OCI-M1 (cell line): ENCODE data around the gene ZNF664.
A peak's percentile ranks its signal among the peaks of the same experiment; 100 is the strongest.

ENCODE experiments used
- DNase-seq: peaks from one replicate; lab custom pipeline; 2025; lab: John Stamatoyannopoulos, UW

Gene ZNF664

DNA sequence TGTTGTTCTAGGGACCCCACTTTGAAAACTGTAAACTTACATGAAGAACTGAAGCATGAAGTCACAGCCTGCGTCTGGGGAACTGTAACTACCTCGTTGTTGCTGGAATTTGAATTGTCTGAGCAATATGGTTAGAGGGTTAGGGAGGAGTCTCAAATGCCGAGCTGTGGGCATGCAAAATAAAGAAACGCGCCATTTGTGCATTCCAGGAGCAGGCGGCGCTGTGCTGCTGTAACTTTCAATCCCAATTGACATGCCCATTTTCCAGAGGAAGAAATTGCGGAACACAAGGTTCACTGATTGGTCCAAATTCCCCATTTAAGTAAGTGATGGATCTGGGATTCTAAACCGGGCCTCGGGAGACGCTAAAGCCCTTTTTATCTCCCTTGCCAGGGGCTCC lies 61.3 kb downstream of the ZNF664 start:
- no peak for DNase-seq

DNA sequence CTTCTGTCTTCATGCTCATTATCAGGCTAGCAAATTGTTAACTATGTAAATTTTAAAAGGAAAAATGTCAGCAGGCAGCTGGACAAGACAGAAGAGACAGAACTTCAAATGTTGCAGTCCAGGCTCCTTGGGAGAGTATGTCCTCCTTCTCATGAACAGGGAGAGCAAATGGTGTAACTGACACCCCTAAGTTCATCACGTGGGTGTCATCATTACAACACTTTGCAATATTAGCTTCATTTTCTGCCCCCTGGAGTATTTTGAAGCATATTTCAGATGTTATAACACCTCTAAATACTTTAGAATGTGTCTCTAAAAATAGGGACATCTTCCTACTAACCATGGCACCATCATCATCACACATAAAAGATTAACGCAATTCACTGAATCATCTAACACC lies 62.1 kb downstream of the ZNF664 start:
- no peak for DNase-seq

DNA sequence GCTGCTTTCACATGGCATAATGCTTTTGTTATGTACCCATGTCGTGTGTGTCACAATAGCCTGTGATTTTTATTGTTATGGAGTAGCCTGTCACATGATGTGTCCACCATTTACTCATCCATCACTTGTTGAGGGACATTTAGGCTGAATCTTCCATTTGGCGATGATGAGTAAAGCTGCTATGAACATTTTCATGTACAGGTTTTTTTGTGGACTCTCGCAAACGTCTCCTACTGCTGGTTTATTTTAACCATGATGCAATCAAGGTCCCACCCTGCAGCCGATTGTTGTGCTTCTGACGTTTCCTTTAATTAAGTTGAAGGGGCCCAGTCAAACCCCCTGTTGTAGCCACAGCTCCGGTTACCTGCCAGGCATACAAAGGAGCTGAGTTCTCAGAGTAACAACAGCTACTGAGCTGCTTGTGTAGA lies 63.2 kb downstream of the ZNF664 start:
- no peak for DNase-seq

DNA sequence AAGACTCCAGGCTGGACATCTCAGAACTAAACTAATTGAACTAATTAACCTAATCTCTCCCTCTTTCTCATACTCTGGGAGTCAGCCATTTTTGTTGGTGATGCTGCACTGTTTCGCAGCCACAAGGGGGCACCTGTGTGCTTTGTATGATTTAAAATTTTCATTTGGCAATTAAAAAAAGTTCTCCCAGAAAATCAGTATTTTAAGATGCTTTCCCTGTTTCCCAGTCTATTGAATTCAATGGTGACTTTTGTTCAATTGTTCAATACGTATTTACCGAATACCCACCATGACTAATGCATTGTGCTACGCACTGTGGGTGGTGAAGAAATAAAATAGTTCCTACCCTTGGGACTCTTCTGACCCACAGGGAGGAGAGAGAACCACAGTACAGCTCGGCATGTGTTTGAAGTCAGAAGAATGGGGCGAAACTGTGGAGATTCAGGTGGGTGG lies 63.7 kb downstream of the ZNF664 start:
- DNase-seq: peak; percentile 65

DNA sequence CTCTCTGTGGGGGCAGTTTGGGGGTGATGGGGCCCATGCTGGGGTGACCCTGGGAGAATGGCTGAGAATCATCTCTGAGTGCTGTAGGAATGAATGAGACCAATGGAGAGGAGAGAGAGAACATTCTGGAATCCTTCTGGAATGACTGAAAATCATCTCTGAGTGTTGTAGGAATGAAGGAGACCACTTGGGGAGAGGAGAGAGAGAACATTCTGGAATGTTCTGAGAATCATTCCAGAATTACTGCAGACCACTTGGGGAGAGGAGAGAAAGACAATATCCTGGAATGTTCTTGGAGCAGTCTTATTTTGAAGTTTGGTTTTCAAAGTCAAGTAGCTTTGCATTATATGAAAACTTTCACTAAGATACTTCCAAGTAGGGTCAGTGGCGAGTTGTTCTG lies 64.3 kb downstream of the ZNF664 start:
- DNase-seq: no peak

DNA sequence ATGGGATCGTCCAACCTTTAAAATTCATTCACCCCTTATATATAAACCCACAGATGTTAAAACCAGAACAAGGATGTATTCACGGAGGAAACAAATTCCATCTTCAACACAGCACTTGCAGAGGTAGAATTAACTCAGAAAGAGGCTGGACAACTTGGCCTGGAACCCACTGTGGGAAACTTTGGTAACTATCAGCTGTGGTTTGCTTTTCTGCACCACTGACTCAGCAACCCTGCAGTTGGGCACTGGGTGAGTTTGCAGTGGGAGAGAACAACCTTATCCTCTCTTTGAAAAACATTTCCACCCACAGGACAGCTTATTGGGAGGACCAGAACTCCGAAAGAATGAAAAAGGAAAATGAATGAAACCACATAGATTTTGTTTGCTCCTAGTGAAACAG lies 66.3 kb downstream of the ZNF664 start:
- DNase-seq: peak; percentile 48

DNA sequence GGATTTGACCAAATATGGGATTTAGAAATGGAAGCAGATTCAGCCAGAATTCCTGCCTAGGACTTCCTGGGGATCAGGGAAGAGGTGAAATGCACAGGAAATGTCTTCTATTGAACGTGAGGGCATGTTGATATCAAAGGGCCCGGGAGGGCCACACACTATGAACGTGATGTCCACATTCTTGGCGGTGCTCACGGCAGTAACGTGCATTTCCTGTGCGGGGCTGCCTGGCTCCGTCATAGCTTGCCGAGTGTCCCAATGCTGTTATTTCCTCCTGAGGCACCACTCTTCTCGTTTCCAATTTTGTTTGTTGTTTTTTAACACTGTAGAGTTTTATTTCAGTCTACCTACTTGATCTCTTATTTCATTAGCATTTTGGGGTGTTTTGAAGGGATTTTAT lies 67.3 kb downstream of the ZNF664 start:
- no peak for DNase-seq

DNA sequence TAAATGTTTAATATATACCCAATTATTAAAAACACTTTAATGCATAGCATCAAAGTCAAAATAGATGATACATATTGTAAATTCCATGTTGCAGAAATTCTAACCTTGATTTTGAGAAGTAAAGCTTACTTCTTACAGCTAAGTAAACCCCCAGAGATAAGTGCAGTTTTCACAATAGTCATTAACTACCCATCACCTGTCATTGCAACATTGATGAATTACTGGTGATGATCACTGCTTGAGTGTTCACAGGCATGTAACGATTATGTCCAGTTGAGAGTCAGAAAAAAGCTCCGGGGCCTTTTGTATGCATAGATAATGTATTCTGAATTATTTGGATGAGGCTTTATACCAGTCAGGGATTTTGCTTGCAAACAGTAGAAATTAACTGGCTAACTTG lies 67.7 kb downstream of the ZNF664 start:
- DNase-seq: no peak

DNA sequence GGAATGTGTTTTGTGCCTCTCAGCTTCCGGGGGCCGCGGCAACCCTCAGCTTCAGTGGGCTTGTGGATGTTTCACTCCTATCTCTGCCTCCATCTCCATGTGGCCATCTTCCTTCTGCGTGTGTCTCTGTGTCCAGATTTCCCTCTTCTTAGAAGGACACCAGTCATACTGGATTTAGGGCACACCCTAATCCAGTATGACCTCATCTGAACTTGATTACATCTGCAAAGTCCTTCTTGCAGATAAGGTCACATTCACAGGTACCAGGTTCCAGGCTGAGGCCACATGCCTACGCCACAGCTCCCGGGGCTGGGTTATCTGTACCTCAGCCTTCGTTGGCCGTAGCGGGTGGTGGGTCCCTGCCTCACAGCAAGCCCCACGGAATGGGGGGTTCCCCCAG lies 68.9 kb downstream of the ZNF664 start:
- DNase-seq: no peak

DNA sequence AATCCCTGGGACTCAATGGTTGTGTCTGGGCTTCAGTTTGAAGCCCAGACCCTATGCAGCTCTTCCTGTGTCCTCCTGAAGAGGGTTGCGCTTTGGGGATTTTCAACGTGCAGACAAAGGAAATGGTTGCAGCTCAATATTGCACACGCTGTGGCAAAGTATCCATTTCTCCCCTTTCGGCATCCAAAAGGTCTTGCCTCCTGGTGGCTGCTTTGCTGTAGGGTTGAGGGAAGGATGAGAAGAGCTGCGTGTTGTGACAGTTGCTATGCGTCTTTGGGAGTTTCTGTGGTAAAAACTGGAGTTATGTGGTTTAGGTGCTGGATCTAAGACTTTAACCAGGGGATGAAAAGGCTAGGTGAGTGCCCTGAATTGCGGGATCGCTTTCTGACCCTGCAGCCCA lies 71.0 kb downstream of the ZNF664 start:
- no peak for DNase-seq

DNA sequence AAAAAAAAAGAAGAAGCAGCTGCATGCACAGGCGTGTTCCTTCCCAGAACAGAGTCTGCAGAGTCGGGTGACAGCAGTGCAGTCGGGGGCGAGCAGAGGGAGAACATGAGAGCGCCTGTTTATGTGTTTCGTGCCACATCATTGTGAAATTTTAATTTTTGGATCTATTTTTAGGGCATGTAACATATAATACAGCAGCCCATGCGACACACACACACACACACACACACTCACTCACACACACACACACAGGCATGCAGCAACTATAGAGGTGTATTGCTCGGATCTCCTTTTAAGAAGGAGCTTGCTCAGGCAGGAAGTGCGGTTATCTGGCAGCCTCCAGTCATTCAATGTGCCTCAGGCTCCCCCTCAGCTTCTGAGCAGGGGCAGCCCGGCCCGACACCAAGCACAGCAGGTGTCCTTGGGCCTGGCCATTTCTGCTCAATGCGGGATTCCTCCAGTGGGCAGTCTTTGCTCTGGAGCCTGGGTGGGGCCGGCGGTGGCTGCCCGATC lies 71.8 kb downstream of the ZNF664 start:
- no peak for DNase-seq

DNA sequence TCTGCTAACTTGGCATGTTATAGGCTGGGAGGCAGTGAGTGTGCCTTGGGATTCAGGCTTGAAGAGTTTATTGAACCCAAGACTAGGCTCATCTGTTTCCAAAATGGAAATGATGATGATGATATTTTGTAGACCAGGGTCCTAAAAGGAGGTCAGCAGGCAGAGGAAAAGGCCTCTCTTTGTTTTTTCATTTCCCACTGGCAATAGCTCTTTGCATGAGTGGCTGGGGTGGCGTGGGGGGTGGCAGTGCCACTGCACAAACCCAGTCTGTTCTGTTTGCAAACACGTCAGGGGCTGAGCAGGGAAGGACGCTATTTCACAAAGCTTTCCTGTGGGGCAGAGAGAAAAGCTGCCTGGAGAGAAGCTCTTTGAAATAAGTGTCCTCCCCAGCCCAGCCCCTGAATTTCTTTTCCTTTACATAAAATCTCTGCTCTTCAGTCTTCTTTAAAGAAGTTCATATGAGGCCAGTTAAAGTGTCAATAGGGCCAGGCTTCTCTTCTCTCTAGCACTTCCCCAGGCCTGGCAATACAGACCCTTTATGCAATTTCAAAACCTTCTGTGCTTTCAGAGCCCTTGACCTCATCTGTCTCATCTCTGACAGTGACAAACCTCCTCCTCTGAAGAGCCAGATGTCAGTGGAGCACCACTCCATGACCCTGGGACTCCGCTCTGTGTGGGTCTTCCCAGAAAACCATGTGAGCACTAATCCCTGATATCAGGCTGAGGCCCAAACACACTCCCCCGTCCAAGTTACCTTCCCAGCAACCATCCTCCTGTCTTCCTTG lies 72.8 kb downstream of the ZNF664 start:
- DNase-seq: no peak

DNA sequence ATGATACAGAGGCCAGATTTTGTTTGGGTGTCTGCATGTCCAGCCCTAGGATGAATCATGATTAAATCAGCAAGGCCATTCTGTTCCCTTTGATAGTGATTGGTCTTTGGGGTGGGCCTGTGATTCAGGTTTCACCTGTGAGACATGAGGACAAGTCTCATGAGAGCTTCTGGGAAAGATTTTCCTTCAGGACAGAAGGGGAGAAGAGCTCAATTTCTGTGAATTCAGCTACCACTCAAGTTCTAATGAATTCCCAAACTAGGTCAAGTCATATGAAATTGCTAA lies 73.4 kb downstream of the ZNF664 start:
- no peak for DNase-seq

DNA sequence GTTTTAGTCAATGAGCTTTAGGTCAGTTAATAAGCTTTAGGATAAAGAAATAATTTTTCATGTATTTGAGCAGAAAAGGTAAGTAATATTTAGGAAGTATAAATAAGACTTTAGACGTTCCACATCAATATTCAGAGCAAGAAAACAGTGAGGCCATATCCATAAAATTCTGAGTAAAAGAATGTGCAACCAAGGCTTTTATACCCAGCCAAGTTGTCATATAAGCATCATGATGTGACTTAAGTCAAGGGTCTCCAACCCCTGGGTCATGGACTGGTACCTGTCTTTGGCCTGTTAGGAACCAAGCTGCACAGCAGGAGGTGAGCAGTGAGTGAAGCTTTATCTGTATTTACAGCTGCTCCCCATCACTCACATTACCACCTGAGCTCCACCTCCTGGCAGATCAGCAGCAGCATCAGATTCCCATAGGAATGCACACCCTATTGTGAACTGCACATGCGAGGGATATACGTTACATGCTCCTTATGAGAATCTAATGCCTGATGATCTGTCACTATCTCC lies 74.1 kb downstream of the ZNF664 start:
- DNase-seq: no peak

DNA sequence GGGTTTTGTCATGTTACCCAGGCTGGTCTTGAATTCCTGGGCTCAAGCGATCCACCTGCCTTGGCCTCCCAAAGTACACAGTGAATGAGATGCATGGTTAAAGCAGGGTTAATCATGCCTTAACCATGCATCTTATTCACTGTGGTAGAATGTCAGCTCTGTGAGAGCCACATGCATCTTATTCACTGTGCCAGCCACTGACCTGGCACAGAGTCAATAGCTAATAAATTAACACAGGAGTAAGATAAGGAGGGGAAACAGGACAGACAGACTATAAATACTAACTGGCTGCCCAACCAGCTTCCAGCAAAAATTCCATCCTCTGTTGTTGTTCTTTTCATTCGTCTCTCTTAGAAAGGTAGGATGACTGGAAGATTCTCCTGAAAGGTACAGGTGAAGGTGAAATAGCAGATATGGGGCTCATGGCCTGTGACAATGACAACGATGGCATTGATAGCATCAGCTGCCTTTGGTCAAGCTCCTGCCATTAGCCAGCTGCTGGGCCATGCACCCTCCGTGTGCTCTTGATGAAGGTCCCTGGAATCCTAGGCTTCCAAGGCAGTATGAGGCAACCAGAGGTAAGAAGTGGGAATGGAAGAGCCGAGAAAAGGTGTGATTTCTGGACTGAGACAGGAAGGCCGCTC lies 76.6 kb downstream of the ZNF664 start:
- no peak for DNase-seq

DNA sequence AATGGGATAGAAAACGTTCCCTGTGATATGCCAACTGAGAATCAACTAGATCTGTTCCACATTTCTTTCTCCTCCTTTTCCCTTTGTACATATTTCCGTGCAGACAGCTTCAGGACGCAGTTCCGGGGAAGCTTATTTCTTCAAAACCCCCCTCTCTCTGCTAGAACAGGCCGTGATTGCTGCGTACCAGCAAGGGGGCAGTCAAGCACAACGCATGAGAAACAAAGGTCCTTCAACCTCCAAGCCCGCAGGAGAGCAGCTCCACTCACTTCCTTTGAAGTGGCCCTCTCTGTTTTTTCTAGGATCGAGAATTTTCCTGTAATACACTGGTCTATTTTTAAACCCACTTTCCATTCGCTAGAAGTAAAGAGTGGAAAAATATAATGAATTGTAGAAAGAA lies 80.8 kb downstream of the ZNF664 start:
- no peak for DNase-seq

DNA sequence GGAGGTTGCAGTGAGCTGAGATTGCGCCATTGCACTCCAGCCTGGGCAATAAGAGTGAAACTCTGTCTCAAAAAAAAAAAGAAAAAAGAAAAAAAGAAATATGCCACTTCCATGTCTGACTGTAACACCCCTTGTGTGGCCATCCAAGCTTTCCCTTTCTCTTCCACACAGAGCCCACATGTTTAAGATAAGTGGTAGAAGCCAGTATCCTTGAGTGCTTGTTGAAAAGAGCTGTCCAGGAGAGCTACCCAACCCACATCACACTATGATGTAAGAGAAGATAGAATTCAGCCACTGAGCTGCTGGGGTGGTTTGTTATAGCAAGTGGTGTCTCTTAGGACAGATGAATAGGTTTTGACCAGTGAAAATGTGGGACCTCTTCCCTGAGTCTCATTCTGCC lies 82.1 kb downstream of the ZNF664 start:
- no peak for DNase-seq

DNA sequence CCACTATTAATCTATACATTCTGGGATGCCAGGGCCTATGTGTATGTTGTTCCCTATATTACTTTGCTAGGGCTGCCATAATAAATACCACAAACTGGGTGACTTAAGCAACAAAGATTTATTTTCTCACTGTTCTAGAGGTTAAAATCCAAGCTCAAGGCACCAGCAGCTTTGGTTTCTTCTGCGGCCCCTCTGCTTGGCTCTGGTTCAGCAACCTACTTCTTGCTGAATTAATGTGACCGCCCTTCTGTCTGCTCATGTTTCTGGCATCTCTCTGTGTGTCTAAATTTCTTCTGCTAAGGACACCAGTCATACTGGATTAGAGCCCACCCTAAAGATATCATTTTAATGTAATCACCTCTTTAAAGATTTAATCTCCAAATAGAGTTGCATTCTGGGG lies 84.7 kb downstream of the ZNF664 start:
- DNase-seq: no peak

DNA sequence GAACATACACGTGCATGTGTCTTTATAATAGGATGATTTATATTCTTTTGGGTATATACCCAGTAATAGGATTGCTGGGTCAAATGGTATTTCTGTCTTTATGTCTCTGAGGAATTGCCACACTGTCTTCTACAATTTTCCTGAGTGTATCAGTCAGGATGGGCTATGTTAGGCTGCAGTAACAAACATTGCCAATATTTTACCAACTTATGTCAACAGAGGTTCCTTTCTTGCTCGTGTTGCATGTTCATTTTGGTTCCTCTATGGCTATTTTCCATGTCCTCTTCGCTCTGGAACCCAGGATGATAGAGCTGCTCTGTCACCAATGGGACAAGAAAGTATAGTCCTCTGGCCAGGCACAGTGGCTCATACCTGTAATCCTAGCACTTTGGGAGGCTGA lies 86.7 kb downstream of the ZNF664 start:
- DNase-seq: no peak
